HL-60 (cell line): ENCODE measurements around the gene IL12RB1.

ENCODE experiments used
- POLR2AphosphoS5 ChIP-seq: IDR thresholded peaks from 2 replicates; pipeline ENCODE4 v1.6.1; 2012; ENCODE audit warnings: low read depth
- REST ChIP-seq: IDR thresholded peaks from 2 replicates; pipeline ENCODE4 v1.6.1; 2012; ENCODE audit warnings: low read depth; ENCODE audit not compliant: insufficient replicate concordance
- TF ChIP-seq, protein P1 (sequence below): IDR thresholded peaks from one replicate; pipeline ENCODE4 v1.5.1; 2011; ENCODE audit warnings: low read length, control low read depth, inconsistent platforms; ENCODE audit not compliant: insufficient read depth

GRCh38 chr19:18110609-18111232, 24.0 kb upstream of the IL12RB1 start:
- TF ChIP-seq, protein P1, sequence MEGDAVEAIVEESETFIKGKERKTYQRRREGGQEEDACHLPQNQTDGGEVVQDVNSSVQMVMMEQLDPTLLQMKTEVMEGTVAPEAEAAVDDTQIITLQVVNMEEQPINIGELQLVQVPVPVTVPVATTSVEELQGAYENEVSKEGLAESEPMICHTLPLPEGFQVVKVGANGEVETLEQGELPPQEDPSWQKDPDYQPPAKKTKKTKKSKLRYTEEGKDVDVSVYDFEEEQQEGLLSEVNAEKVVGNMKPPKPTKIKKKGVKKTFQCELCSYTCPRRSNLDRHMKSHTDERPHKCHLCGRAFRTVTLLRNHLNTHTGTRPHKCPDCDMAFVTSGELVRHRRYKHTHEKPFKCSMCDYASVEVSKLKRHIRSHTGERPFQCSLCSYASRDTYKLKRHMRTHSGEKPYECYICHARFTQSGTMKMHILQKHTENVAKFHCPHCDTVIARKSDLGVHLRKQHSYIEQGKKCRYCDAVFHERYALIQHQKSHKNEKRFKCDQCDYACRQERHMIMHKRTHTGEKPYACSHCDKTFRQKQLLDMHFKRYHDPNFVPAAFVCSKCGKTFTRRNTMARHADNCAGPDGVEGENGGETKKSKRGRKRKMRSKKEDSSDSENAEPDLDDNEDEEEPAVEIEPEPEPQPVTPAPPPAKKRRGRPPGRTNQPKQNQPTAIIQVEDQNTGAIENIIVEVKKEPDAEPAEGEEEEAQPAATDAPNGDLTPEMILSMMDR = no peak
- no peak for TF ChIP-seq POLR2AphosphoS5
- TF ChIP-seq REST = no peak
